Type B pancreatic cell (in vitro differentiated cells): ENCODE results near the gene GNG7. TPM values are rescaled to one million over a fixed set of nuclear protein-coding genes. Genes with fewer than 3 reads are reported as not detected.

Experiments used
- DNase-seq: peaks from one replicate; pipeline ENCODE4 v3.0.0; 2021; ENCODE audit warnings: mixed read lengths; ENCODE audit not compliant: unreplicated experiment; ENCODE audit errors: extremely low spot score
- H3K27ac Mint-ChIP-seq: 2 replicates; pipeline ENCODE4 v1.8.0; 2021; ENCODE audit warnings: mild to moderate bottlenecking, mixed read lengths
- H3K27me3 Mint-ChIP-seq: 2 replicates; pipeline ENCODE4 v1.8.0; 2021; ENCODE audit warnings: mixed read lengths
- H3K36me3 Mint-ChIP-seq: 2 replicates; pipeline ENCODE4 v1.8.0; 2021; ENCODE audit warnings: mixed read lengths
- H3K4me1 Mint-ChIP-seq: one replicate; pipeline ENCODE4 v1.8.0; 2021; ENCODE audit warnings: mixed read lengths; ENCODE audit not compliant: unreplicated experiment
- H3K4me3 Mint-ChIP-seq: 2 replicates; pipeline ENCODE4 v1.8.0; 2021; ENCODE audit warnings: mild to moderate bottlenecking, mixed read lengths
- H3K9me3 Mint-ChIP-seq: 2 replicates; pipeline ENCODE4 v1.8.0; 2021; ENCODE audit warnings: mixed read lengths
- total RNA-seq: library from RNA; stranded (reverse); gene quantifications from 2 replicates; pipeline ENCODE4 v1.2.1, GENCODE V29; 2021; ENCODE audit warnings: low replicate concordance
- TF ChIP-seq, protein P1 (sequence below): fragments of 200-600 bp; sonication (generic); conservative IDR thresholded peaks from 2 replicates; pipeline ENCODE4 v1.5.0; 2021; ENCODE audit warnings: antibody characterized with exemption, mild to moderate bottlenecking

The GNG7 gene
- total RNA-seq, 1 donor from 2014 or later = 12.2 TPM

DNA sequence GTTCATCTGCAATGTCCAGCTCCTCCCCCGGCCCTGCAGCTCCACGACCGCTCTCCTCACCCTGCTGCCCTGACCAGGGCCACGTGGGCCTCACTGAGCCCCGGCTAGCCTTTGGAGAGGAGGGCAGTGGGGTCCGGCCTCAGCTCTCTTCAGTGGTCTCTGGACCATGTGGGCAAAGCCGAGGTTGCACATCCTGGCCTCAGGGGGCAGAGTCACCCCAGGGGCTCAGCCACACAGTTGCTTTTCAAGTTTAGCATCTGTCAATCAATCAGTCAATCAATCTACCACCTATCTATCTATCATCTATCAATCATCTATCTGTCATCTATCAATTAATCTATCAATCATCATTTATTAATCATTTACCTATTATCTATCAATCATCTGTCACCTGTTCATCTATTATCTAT, 21.7 kb upstream of the GNG7 start:
- peak overlapping the region; percentile 2 for H3K4me3 Mint-ChIP-seq
- H3K27me3 Mint-ChIP-seq = peaks cover 44% of the 10 kb centered on the region
- TF ChIP-seq, protein P1, sequence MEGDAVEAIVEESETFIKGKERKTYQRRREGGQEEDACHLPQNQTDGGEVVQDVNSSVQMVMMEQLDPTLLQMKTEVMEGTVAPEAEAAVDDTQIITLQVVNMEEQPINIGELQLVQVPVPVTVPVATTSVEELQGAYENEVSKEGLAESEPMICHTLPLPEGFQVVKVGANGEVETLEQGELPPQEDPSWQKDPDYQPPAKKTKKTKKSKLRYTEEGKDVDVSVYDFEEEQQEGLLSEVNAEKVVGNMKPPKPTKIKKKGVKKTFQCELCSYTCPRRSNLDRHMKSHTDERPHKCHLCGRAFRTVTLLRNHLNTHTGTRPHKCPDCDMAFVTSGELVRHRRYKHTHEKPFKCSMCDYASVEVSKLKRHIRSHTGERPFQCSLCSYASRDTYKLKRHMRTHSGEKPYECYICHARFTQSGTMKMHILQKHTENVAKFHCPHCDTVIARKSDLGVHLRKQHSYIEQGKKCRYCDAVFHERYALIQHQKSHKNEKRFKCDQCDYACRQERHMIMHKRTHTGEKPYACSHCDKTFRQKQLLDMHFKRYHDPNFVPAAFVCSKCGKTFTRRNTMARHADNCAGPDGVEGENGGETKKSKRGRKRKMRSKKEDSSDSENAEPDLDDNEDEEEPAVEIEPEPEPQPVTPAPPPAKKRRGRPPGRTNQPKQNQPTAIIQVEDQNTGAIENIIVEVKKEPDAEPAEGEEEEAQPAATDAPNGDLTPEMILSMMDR = peak; percentile 54
- no peak overlapping the region for H3K27ac Mint-ChIP-seq
- no peaks in the 10 kb centered on the region for H3K9me3 Mint-ChIP-seq
- no peak for DNase-seq
- H3K36me3 Mint-ChIP-seq = no peaks in the 10 kb centered on the region
- peaks cover 4% of the 10 kb centered on the region for H3K4me1 Mint-ChIP-seq

DNA sequence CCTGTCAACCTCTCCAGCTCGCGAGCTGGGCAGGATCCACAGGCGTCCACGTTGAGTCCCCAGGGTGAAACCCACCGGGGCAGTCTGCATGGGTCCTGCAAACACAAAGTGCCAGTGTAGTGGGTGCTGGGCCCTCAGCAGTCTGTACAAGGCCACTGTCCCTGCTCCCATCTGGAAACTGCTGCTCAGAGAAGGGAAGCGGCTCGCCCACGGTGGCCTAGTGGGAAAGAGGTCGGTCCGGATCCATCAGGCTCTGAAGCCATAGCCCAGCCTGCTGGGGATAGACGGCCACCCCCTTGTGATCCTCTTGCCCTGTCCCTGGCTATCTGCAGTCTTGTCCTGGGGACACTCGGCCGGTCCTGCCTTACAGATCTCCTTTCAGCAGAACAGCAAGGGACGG, 21.3 kb upstream of the GNG7 start:
- H3K27me3 Mint-ChIP-seq = peaks cover 43% of the 10 kb centered on the region

DNA sequence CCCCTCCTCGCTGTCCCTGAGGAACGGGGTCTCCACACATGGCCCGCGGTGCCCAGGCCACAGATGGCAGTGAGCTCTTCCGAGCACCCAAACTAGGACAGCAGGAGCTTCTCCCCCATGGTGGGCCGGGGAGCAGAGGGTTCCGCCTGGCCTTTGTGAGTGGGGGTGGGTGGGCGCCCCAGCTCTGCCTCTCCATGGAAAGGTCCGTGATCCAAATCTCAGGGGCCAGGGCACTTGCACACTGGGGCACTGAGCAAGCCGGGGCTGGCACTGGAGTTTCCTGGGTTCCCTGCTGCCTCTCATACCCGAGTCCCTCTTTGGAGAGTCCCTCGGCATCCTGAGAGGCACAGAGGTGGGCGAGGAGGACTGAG, 20.8 kb upstream of the GNG7 start:
- no peak overlapping the region for H3K4me3 Mint-ChIP-seq
- TF ChIP-seq, protein P1 = no peak
- no peak overlapping the region for H3K27ac Mint-ChIP-seq
- H3K36me3 Mint-ChIP-seq = no peaks in the 10 kb centered on the region
- peaks cover 39% of the 10 kb centered on the region for H3K27me3 Mint-ChIP-seq
- H3K9me3 Mint-ChIP-seq = no peaks in the 10 kb centered on the region
- peaks cover 4% of the 10 kb centered on the region for H3K4me1 Mint-ChIP-seq
- no peak for DNase-seq

More for the DNA sequence above, 21.3 kb upstream of the GNG7 start:
- TF ChIP-seq, protein P1 = no peak
- Mint-ChIP-seq H3K27ac (no peak overlapping the region), H3K4me1 (peaks cover 4% of the 10 kb centered on the region), H3K4me3 (no peak overlapping the region), H3K36me3 (no peaks in the 10 kb centered on the region), H3K9me3 (no peaks in the 10 kb centered on the region)
- DNase-seq = no peak

DNA sequence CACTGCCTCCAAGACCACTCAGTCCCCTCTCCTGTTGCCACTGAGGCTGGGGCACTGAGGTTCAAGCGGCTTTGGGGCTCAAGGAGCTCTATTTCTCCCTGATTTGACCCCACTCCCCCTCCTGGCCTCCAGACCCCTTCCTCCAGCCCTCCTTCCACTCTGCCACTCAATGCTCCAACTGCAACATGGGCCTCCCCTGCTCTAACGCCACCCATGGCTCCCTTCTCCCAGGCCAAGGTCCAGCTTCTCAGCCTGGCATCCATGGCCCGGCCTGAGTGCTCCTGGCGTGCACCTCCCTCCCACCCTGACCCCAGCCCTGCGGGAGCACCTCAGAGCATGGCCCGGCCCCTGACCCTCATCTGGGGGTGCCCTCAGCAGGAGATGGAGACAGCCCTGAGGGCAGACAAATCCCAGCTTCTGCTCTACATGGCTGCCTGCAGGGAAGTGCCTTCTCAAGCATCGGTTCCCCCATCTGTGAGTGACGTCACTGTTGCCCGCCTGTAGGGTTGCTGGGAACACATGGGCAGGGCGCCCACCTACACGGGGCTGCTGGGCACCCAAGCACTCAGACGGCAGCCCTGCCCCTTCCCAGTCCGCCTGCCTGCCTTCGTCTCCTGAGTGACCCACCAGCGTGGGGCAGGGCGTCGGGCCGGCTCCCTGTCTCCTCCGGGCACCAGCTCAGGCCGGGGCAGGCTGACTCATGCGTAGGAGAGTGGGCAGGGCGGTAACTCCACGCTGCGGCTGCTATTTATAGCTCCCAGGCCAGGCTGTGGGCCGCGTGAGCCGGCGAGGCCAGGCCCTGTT, 20.2 kb upstream of the GNG7 start:
- peaks cover 4% of the 10 kb centered on the region for H3K4me1 Mint-ChIP-seq
- H3K36me3 Mint-ChIP-seq = no peaks in the 10 kb centered on the region
- peaks cover 37% of the 10 kb centered on the region for H3K27me3 Mint-ChIP-seq
- TF ChIP-seq, protein P1 = no peak
- DNase-seq = no peak
- H3K27ac Mint-ChIP-seq = no peak overlapping the region
- H3K9me3 Mint-ChIP-seq = no peaks in the 10 kb centered on the region
- H3K4me3 Mint-ChIP-seq = peak overlapping the region; percentile 52

DNA sequence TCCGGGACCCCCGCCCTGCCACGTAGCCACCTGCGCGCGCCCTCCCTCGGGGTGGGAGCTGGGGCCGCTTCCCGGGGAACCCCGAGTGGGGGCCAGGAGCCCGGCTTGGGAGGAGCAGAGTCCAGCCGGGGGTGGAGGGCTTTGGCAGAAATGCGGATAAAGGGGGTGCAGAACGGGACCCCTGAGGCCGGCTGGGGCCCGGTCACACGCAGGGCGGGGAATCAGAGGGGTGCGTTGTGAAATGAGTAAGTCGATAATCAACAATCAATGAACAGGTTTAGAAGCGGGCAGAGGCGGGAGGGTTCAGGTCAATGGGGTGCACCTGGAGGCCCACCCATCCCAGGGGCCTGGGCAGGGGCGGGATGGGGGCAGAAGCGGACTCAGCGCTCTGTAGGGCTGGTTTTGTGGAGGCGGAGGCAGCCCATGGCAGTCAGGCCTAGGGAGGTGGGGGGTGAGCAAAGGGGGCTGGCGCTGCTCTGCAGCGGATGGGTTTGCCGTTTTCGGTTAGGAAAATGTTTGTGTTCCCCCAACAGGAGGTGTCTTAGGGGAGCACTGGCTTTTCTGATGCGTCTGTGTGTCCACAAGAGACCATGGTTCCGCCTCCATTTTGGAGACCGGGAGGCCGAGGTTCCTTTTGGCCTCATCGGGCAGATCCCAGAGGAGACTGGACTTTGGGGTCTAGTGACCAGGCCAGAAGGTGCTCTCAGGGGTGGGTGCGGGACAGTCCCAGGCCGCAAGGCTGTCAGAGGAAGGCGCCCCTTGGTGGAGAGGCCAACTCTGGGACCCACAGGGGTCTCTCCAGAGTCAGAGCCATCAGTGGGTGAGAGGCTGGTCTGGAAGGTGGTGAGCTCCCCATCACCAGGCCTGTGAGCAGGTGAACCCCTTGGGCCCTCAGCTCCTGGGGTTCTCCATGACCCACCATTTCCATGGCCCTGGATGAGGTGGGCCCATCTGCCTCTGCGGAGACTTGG, 19.4 kb upstream of the GNG7 start:
- peak overlapping the region; percentile 80 for H3K4me3 Mint-ChIP-seq
- H3K27ac Mint-ChIP-seq = no peak overlapping the region
- no peak for DNase-seq
- H3K4me1 Mint-ChIP-seq = peaks cover 4% of the 10 kb centered on the region
- H3K36me3 Mint-ChIP-seq = no peaks in the 10 kb centered on the region
- no peaks in the 10 kb centered on the region for H3K9me3 Mint-ChIP-seq
- peaks cover 28% of the 10 kb centered on the region for H3K27me3 Mint-ChIP-seq
- TF ChIP-seq, protein P1 = no peak
